ENCODE data around the gene MALSU1. TPM values are rescaled to one million over a fixed set of nuclear protein-coding genes. Genes with fewer than 3 reads are reported as not detected.

The MALSU1 gene
- total RNA-seq: 25.7 TPM

DNA sequence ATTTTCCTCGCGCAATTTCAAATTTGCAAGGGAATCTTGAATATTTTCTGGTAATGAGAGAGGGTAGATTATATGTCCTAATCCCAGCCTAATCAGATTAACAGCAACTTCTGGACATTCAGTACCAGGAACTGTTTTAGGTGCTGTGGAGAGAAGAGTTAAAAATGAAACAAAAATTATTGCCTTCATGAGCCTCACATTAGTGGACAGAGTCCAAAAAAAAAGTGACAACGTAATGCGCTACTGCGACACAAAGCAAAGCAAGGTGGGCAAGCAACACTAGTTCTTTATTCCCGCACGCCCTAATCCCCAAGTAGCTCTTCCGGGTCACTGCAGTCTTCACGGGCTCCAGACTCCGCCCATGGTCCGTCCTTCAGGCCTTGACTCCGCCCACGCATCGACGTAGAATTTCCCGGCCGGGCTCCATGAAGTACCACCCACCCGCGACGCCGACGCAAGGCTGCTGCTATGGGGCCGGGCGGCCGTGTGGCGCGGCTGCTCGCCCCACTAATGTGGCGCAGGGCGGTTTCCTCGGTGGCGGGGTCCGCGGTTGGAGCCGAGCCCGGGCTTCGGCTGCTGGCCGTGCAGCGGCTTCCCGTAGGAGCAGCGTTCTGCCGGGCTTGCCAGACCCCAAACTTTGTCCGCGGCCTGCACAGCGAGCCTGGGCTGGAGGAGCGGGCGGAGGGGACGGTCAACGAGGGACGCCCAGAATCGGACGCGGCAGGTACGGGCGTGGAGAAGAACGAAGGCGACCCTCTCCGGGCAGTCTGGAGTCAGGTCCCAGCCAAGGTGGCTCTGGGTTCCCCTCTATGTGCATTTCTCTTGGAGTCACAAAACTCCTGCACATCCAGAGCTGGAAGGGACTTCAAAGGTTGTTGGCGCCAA, at the start of gene MALSU1:
Gene MALSU1 (plus strand): TSS at position 455 of the 885 bp plus-strand sequence. CDS start 14 bp downstream, at position 469.
- peak within 1 kb of the TSS; percentile 71 for H3K4me3 ChIP-seq (ENCODE audit: low read length)
- peaks cover 33% of the 10 kb centered on the region for H3K4me1 ChIP-seq (ENCODE audit: insufficient read depth, low read length)
- H3K27me3 ChIP-seq (ENCODE audit: insufficient read depth, low read length): no peaks in the 10 kb centered on the region
- H3K9me3 ChIP-seq (ENCODE audit: low read depth, low read length): no peaks in the 10 kb centered on the region

DNA sequence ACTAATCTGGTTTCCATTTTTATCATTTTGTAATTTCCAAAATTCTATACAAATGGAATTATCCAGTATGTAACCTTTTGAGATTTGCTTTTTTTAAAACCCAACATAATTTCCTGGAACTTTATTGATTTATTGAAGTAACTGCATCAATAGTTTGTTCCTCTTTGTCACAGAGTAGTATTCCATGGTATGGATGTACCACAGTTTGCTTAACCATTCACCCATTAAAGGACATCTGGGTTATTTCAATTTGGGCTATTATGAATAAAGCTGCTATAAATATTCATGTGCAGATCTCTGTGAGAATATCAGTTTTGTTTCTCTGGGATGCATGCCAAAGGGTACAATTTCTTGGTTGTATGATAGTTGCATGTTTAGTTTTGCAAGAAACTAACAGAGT, 49.7 kb upstream of the MALSU1 start:
- H3K4me3 ChIP-seq (ENCODE audit: low read length): no peak overlapping the region
- H3K9me3 ChIP-seq (ENCODE audit: low read depth, low read length): peaks cover 5% of the 10 kb centered on the region
- H3K27me3 ChIP-seq (ENCODE audit: insufficient read depth, low read length): peaks cover 27% of the 10 kb centered on the region
- peaks cover 19% of the 10 kb centered on the region for H3K4me1 ChIP-seq (ENCODE audit: insufficient read depth, low read length)

GRCh38 chr7:23254051-23254681, 45.0 kb upstream of the MALSU1 start:
- Histone ChIP-seq H3K4me1 (ENCODE audit: insufficient read depth, low read length) (no peaks in the 10 kb centered on the region), H3K27me3 (ENCODE audit: insufficient read depth, low read length) (peaks cover 24% of the 10 kb centered on the region)

DNA sequence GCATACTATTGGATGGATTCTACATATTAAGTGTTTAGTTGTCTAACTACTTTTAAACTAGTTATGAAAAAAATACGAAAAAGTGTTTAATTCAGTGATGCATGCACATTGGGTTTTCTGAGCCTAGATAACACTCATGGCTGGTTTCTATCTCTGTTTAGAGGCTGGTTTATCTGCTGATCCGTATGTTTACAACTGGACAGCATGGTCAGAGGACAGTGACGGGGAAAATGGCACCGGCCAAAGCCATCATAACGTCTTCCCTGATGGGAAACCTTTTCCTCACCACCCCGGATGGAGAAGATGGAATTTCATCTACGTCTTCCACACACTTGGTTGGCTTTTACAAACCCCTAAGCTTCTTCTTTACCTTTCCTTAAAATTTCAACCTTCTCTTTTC, 42.4 kb upstream of the MALSU1 start:
- Histone ChIP-seq H3K9me3 (ENCODE audit: low read depth, low read length) (peaks cover 5% of the 10 kb centered on the region), H3K4me1 (ENCODE audit: insufficient read depth, low read length) (no peaks in the 10 kb centered on the region), H3K4me3 (ENCODE audit: low read length) (no peak overlapping the region), H3K27me3 (ENCODE audit: insufficient read depth, low read length) (peaks cover 10% of the 10 kb centered on the region)

More at GRCh38 chr7:23254051-23254681, 45.0 kb upstream of the MALSU1 start:
- no peak overlapping the region for H3K4me3 ChIP-seq (ENCODE audit: low read length)
- H3K9me3 ChIP-seq (ENCODE audit: low read depth, low read length): peaks cover 5% of the 10 kb centered on the region

GRCh38 chr7:23260371-23260770, 38.8 kb upstream of the MALSU1 start:
- H3K9me3 ChIP-seq (ENCODE audit: low read depth, low read length): no peaks in the 10 kb centered on the region
- H3K4me3 ChIP-seq (ENCODE audit: low read length): no peak overlapping the region
- no peaks in the 10 kb centered on the region for H3K4me1 ChIP-seq (ENCODE audit: insufficient read depth, low read length)
- no peaks in the 10 kb centered on the region for H3K27me3 ChIP-seq (ENCODE audit: insufficient read depth, low read length)

DNA sequence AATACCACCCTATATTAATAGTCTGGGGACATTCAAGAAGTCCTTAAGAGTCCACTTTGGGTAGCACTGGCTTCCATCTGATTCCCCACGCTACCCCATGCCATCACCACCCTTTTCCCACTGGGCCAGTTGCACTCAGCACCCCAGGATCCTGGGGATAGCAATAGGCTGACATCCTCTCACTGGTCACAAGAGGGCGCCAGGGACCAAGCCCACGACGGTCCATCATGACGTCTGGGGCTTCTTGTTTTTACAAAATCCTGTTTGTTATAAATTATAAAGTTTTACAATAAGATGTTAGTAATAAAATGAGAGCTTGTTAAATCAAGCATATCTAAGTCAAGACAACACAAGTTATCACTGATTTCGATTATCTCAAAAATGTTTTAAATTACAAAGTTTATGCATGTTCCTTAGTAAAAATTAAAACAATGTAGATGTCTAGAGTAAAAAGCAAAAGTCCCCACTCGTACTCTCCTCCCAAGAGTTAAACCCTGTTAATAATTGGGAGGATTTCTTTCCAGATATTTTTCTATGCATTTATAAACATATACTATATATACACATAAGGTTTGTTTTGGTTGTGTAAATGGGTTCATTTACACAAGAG, 37.2 kb upstream of the MALSU1 start:
- no peak overlapping the region for H3K4me3 ChIP-seq (ENCODE audit: low read length)
- no peaks in the 10 kb centered on the region for H3K27me3 ChIP-seq (ENCODE audit: insufficient read depth, low read length)
- no peaks in the 10 kb centered on the region for H3K9me3 ChIP-seq (ENCODE audit: low read depth, low read length)
- no peaks in the 10 kb centered on the region for H3K4me1 ChIP-seq (ENCODE audit: insufficient read depth, low read length)

DNA sequence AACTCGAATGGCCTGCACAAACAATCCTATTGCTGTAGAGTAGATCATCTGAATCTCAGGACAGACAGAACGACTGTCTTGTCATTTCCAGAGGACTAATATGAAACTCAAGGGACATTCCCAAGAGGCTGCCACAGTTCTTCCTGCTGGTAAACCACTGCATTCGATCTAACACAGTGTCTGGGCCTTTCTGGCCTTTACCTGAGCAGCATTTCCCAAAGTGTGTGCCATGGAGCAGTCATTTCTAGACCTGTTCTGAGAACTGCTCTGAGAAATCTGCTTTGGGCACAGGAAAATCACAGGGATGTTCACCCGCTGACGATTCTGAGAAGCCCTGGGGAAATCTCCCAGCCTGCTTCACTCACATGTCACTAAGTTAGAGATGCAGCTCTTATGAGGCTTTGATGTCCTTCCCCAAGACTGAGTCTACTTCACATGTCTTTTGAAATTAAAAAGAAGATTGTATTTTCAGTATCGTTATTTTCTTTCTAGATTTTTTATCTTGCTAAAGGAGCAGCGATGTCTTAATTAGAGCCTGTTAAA, 34.2 kb upstream of the MALSU1 start:
- H3K9me3 ChIP-seq (ENCODE audit: low read depth, low read length): no peaks in the 10 kb centered on the region
- H3K4me3 ChIP-seq (ENCODE audit: low read length): no peak overlapping the region
- H3K4me1 ChIP-seq (ENCODE audit: insufficient read depth, low read length): no peaks in the 10 kb centered on the region
- no peaks in the 10 kb centered on the region for H3K27me3 ChIP-seq (ENCODE audit: insufficient read depth, low read length)

DNA sequence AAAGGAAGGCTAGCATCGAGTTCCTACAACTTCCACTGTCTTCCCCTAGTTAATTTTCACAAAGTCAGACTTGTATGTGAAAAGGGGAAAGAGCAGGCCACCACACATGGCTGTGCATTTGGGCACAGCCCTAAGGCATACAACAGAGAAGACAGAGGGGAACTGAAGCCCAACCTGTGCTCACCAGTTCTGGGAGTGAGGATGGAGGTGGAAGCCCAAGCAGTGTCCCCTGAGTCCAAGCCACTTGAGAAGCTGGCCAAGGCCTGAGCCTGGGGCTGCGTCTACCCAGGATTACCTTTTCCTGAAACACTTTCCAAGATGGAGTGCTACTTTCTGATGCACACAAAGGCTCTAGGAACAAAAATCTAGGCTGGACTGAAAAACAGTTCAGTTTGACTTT, 32.2 kb upstream of the MALSU1 start:
- Histone ChIP-seq H3K9me3 (ENCODE audit: low read depth, low read length) (no peaks in the 10 kb centered on the region), H3K27me3 (ENCODE audit: insufficient read depth, low read length) (no peaks in the 10 kb centered on the region), H3K4me3 (ENCODE audit: low read length) (no peak overlapping the region), H3K4me1 (ENCODE audit: insufficient read depth, low read length) (no peaks in the 10 kb centered on the region)

GRCh38 chr7:23267357-23267756, 31.8 kb upstream of the MALSU1 start:
- Histone ChIP-seq H3K4me1 (ENCODE audit: insufficient read depth, low read length) (no peaks in the 10 kb centered on the region), H3K27me3 (ENCODE audit: insufficient read depth, low read length) (no peaks in the 10 kb centered on the region), H3K9me3 (ENCODE audit: low read depth, low read length) (no peaks in the 10 kb centered on the region), H3K4me3 (ENCODE audit: low read length) (no peak overlapping the region)

DNA sequence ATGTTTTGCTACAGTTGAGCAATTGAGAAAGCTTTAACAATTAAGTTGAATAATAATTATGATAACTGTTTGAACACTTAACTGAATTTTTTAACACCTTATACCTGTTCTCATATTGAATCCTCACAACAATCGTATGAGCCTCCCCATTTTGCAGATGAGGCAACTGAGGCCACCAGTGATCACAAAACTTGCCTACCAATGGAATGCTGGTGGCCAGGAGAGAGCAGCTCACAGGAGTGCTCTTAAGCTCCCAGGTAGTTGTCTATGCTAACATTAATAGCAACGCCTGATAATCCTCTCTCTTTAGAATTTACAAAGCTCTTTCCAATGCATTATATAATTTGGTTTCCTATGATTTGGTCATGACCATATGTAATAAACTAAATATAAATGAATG, 31.0 kb upstream of the MALSU1 start:
- H3K4me1 ChIP-seq (ENCODE audit: insufficient read depth, low read length): no peaks in the 10 kb centered on the region
- H3K9me3 ChIP-seq (ENCODE audit: low read depth, low read length): no peaks in the 10 kb centered on the region
- no peak overlapping the region for H3K4me3 ChIP-seq (ENCODE audit: low read length)
- no peaks in the 10 kb centered on the region for H3K27me3 ChIP-seq (ENCODE audit: insufficient read depth, low read length)

GRCh38 chr7:23268746-23269145, 30.4 kb upstream of the MALSU1 start:
- H3K4me3 ChIP-seq (ENCODE audit: low read length): no peak overlapping the region
- H3K9me3 ChIP-seq (ENCODE audit: low read depth, low read length): no peaks in the 10 kb centered on the region
- H3K27me3 ChIP-seq (ENCODE audit: insufficient read depth, low read length): no peaks in the 10 kb centered on the region
- H3K4me1 ChIP-seq (ENCODE audit: insufficient read depth, low read length): no peaks in the 10 kb centered on the region

DNA sequence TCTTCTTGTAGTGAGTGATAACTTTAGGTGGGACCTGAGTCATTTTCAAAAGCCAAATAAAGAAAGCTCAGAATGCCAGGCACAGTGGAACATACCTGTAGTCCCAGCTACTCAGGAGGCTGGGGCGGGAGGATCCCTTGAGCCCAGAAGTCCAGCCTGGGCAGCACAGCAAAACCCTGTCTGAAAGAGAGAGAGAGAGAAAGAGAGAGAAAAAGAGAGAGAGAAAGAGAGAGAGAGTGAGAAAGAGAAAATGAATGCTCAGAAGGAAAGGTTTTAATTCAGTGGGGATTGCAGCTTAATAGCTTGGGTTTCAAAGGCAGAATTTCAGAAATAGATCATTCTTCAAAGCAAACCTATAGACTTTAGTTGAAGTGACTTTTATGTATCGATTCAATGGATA, 26.9 kb upstream of the MALSU1 start:
- no peaks in the 10 kb centered on the region for H3K4me1 ChIP-seq (ENCODE audit: insufficient read depth, low read length)
- H3K27me3 ChIP-seq (ENCODE audit: insufficient read depth, low read length): no peaks in the 10 kb centered on the region
- H3K9me3 ChIP-seq (ENCODE audit: low read depth, low read length): no peaks in the 10 kb centered on the region
- H3K4me3 ChIP-seq (ENCODE audit: low read length): no peak overlapping the region

GRCh38 chr7:23273141-23273599, 26.0 kb upstream of the MALSU1 start:
- Histone ChIP-seq H3K4me1 (ENCODE audit: insufficient read depth, low read length) (no peaks in the 10 kb centered on the region), H3K4me3 (ENCODE audit: low read length) (no peak overlapping the region), H3K9me3 (ENCODE audit: low read depth, low read length) (no peaks in the 10 kb centered on the region), H3K27me3 (ENCODE audit: insufficient read depth, low read length) (no peaks in the 10 kb centered on the region)

DNA sequence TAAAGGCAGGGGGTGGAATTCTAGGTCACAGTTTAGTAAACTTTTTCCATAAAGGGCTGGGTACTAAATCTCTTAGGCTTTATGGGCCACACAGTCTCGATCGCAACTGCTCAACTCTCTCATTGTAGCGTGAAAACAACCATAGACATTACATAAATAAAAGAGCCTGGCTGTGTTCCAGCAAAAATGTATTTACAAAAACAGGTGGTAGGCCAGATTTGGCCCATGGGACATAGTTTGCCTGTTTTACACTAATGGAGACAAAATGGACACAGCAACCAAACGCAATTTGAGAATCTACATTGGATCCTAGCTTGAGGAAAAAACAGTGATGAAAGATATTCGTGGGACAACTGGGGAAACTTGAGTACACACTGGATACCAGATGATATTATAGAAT, 23.2 kb upstream of the MALSU1 start:
- Histone ChIP-seq H3K9me3 (ENCODE audit: low read depth, low read length) (no peaks in the 10 kb centered on the region), H3K4me1 (ENCODE audit: insufficient read depth, low read length) (no peaks in the 10 kb centered on the region), H3K4me3 (ENCODE audit: low read length) (no peak overlapping the region), H3K27me3 (ENCODE audit: insufficient read depth, low read length) (no peaks in the 10 kb centered on the region)

GRCh38 chr7:23276376-23276775, 22.8 kb upstream of the MALSU1 start:
- no peaks in the 10 kb centered on the region for H3K4me1 ChIP-seq (ENCODE audit: insufficient read depth, low read length)
- no peak overlapping the region for H3K4me3 ChIP-seq (ENCODE audit: low read length)
- H3K27me3 ChIP-seq (ENCODE audit: insufficient read depth, low read length): no peaks in the 10 kb centered on the region
- H3K9me3 ChIP-seq (ENCODE audit: low read depth, low read length): no peaks in the 10 kb centered on the region

Data from mononuclear cell (primary cell).